OCI-LY7 (cell line): ENCODE measurements around the gene RBM15. TPM values are rescaled to one million over a fixed set of nuclear protein-coding genes. Genes with fewer than 3 reads are reported as not detected.

Experiments
- BruUV-seq: library from RNA; stranded (reverse); fragments of 400-500 nt; replicated peaks from 2 replicates; lab custom pipeline; 2021; lab: Mats Ljungman, UMichigan
- CTCF ChIA-PET: fragments of 300-600 bp; sonication (Branson Sonifier 250); formaldehyde crosslinking; loops from one replicate; lab custom pipeline; 2022; ENCODE audit warnings: antibody characterized with exemption; ENCODE audit not compliant: unreplicated experiment; lab: Charles Lee
- POLR2A ChIA-PET: fragments of 300-600 bp; sonication (Branson Sonifier 250); formaldehyde crosslinking; loops from one replicate; lab custom pipeline; 2022; ENCODE audit warnings: antibody characterized with exemption; lab: Charles Lee
- DNase-seq: peaks from one replicate; pipeline ENCODE4 v3.0.0-alpha.2; 2015; ENCODE audit warnings: low spot score
- H2AFZ ChIP-seq: fragments of 200-600 bp; sonication (generic), shearing (Covaris generic); 2 replicates; pipeline ENCODE4 v1.6.1; 2014; ENCODE audit warnings: mild to moderate bottlenecking, antibody characterized with exemption, low read length, moderate library complexity
- H3K27ac ChIP-seq: fragments of 200-600 bp; sonication (generic); 2 replicates; pipeline ENCODE4 v1.5.1; 2014; ENCODE audit warnings: mixed run types, low read depth, mild to moderate bottlenecking, moderate library complexity, low read length, inconsistent platforms; ENCODE audit not compliant: poor library complexity, severe bottlenecking
- H3K36me3 ChIP-seq: fragments of 200-600 bp; sonication (generic); 2 replicates; pipeline ENCODE4 v1.6.1; 2014; ENCODE audit warnings: mild to moderate bottlenecking, antibody characterized with exemption, low read length, moderate library complexity, mixed read lengths; ENCODE audit not compliant: insufficient read depth
- H3K4me1 ChIP-seq: fragments of 200-600 bp; sonication (generic); 2 replicates; pipeline ENCODE4 v1.5.1; 2014; ENCODE audit warnings: mild to moderate bottlenecking, low read length; ENCODE audit not compliant: insufficient read depth, poor library complexity, severe bottlenecking
- H3K4me2 ChIP-seq: fragments of 200-600 bp; sonication (generic); 2 replicates; pipeline ENCODE4 v1.6.1; 2014; ENCODE audit warnings: mild to moderate bottlenecking, low read length
- H3K4me3 ChIP-seq: fragments of 200-600 bp; sonication (generic); 2 replicates; pipeline ENCODE4 v1.5.1; 2014; ENCODE audit warnings: mild to moderate bottlenecking, low read depth, low read length; ENCODE audit not compliant: poor library complexity, severe bottlenecking
- H3K79me2 ChIP-seq: fragments of 200-600 bp; sonication (generic); 2 replicates; pipeline ENCODE4 v1.6.1; 2016; ENCODE audit warnings: low read depth, mild to moderate bottlenecking, low read length, moderate library complexity, mixed read lengths; ENCODE audit not compliant: insufficient read depth
- H3K9me2 ChIP-seq: fragments of 200-600 bp; sonication (generic); 2 replicates; pipeline ENCODE4 v1.6.1; 2016; ENCODE audit warnings: mild to moderate bottlenecking, low read length, mixed read lengths; ENCODE audit not compliant: insufficient read depth
- H3K9me3 ChIP-seq: fragments of 200-600 bp; sonication (generic); 2 replicates; pipeline ENCODE4 v1.6.1; 2014; ENCODE audit warnings: mild to moderate bottlenecking, mixed run types, low read length, mixed read lengths
- H4K20me1 ChIP-seq: fragments of 200-600 bp; sonication (generic); 2 replicates; pipeline ENCODE4 v1.6.1; 2014; ENCODE audit warnings: mild to moderate bottlenecking, antibody characterized with exemption, low read length, moderate library complexity, mixed read lengths; ENCODE audit not compliant: insufficient read depth
- EZH2phosphoT487 ChIP-seq: fragments of 200-600 bp; sonication (generic); IDR thresholded peaks from 2 replicates; pipeline ENCODE4 v1.6.1; 2018; ENCODE audit warnings: low read depth, borderline replicate concordance, mild to moderate bottlenecking, mixed run types, antibody characterized with exemption, low read length, moderate library complexity, mixed read lengths
- intact Hi-C: fragments of 100-400 bp; cut with micrococcal nuclease; formaldehyde crosslinking; loops from one replicate; pipeline ENCODE4 v1.10.0; 2022; ENCODE audit not compliant: unreplicated experiment
- total RNA-seq, 2 experiments: library from RNA; depleted of rRNA in 1 of 2; stranded (reverse); fragments of >200 nt in 1 of 2; shearing (Covaris generic) in 1 of 2; gene quantifications; 2 replicates each; pipeline ENCODE4 v1.2.3, GENCODE V29; 2014 to 2022
- TF ChIP-seq, protein P1 (sequence below): fragments of 200-600 bp; sonication (generic); conservative IDR thresholded peaks from 2 replicates; pipeline ENCODE4 v1.5.1; 2014; ENCODE audit warnings: mild to moderate bottlenecking, antibody characterized with exemption, low read length, moderate library complexity, mixed read lengths

Gene RBM15
- total RNA-seq, 2 experiments from 2014 or later = 119 to 221 TPM

DNA sequence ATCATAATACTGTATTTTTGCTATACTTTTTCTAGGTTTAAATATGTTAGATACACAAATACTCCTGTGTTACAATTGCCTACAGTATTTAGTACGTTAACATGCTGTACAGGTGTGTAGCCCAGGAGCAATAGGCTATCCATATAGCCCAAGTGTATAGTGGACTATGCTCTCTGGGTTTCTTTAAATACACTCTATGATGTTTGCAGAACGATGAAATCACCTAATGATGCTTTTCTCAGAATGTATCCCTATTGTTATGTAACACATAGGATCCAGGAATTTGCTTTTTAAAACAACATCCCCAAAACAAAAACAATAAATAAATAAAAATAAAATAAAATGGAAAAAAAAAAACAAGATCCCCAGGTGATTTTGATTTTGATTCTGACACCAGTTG is 18.1 kb upstream of the RBM15 start:
- H4K20me1 ChIP-seq = no peaks in the 10 kb centered on the region
- no peak overlapping the region for H3K4me2 ChIP-seq
- H3K4me3 ChIP-seq = no peak overlapping the region
- H3K27ac ChIP-seq = no peak overlapping the region
- no peak overlapping the region for H2AFZ ChIP-seq
- intact Hi-C loops = no loop called here
- ChIA-PET CTCF (no interaction called here), POLR2A (no interaction called here)
- TF ChIP-seq, protein P1, sequence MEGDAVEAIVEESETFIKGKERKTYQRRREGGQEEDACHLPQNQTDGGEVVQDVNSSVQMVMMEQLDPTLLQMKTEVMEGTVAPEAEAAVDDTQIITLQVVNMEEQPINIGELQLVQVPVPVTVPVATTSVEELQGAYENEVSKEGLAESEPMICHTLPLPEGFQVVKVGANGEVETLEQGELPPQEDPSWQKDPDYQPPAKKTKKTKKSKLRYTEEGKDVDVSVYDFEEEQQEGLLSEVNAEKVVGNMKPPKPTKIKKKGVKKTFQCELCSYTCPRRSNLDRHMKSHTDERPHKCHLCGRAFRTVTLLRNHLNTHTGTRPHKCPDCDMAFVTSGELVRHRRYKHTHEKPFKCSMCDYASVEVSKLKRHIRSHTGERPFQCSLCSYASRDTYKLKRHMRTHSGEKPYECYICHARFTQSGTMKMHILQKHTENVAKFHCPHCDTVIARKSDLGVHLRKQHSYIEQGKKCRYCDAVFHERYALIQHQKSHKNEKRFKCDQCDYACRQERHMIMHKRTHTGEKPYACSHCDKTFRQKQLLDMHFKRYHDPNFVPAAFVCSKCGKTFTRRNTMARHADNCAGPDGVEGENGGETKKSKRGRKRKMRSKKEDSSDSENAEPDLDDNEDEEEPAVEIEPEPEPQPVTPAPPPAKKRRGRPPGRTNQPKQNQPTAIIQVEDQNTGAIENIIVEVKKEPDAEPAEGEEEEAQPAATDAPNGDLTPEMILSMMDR = no peak
- no peak for TF ChIP-seq EZH2phosphoT487
- H3K4me1 ChIP-seq = no peaks in the 10 kb centered on the region
- H3K36me3 ChIP-seq = no peaks in the 10 kb centered on the region
- H3K9me3 ChIP-seq = no peaks in the 10 kb centered on the region
- no peaks in the 10 kb centered on the region for H3K9me2 ChIP-seq
- BruUV-seq = no TSS peak
- no peaks in the 10 kb centered on the region for H3K79me2 ChIP-seq
- DNase-seq = no peak

DNA sequence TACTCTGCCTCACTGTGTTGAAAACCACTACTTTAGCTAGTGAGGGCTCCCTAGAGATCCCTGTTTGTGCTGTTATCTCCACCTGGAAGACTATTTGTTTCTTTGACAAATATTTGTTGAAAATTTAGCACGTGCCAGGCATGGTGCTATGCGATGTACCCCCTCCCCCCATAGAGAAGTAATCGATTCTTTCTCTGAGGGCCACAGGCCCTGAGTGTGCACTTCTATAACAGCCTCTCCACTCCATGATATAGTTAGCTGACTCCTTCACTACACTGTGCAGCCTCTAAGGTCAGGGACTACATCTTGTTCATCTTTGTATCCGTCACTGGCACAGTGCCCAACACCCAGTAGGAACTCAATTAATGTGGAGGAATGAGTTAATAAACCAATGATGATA is 17.3 kb upstream of the RBM15 start:
- ChIA-PET POLR2A (no interaction called here), CTCF (no interaction called here)
- no peak overlapping the region for H3K4me2 ChIP-seq
- no peaks in the 10 kb centered on the region for H3K79me2 ChIP-seq
- no peaks in the 10 kb centered on the region for H4K20me1 ChIP-seq
- no peak overlapping the region for H3K4me3 ChIP-seq
- H3K9me3 ChIP-seq = no peaks in the 10 kb centered on the region
- no peak for TF ChIP-seq EZH2phosphoT487
- TF ChIP-seq, protein P1 = no peak
- H3K36me3 ChIP-seq = no peaks in the 10 kb centered on the region
- H3K9me2 ChIP-seq = no peaks in the 10 kb centered on the region
- no peak for DNase-seq
- BruUV-seq = no TSS peak
- intact Hi-C loops = no loop called here
- no peak overlapping the region for H3K27ac ChIP-seq
- H2AFZ ChIP-seq = no peak overlapping the region
- H3K4me1 ChIP-seq = no peaks in the 10 kb centered on the region

GRCh38 chr1:110324667-110325066 is 14.5 kb upstream of the RBM15 start:
- H3K79me2 ChIP-seq = no peaks in the 10 kb centered on the region
- DNase-seq = no peak
- BruUV-seq = no TSS peak
- no peaks in the 10 kb centered on the region for H3K4me1 ChIP-seq
- no peaks in the 10 kb centered on the region for H3K9me2 ChIP-seq
- no peak overlapping the region for H3K27ac ChIP-seq
- no peak overlapping the region for H2AFZ ChIP-seq
- no peaks in the 10 kb centered on the region for H3K9me3 ChIP-seq
- POLR2A ChIA-PET = no interaction called here
- no peaks in the 10 kb centered on the region for H4K20me1 ChIP-seq
- TF ChIP-seq EZH2phosphoT487 = no peak
- TF ChIP-seq, protein P1 = no peak
- CTCF ChIA-PET = no interaction called here
- H3K36me3 ChIP-seq = no peaks in the 10 kb centered on the region
- intact Hi-C loops = no loop called here
- no peak overlapping the region for H3K4me2 ChIP-seq
- H3K4me3 ChIP-seq = no peak overlapping the region
